Measurements from ENCODE around the gene STK17B.
"Not testable (repeated sequence)": the region's sequence is repeated elsewhere in the genome, so short reads cannot be mapped to it uniquely, and the experiment has no call there.

Gene STK17B

DNA sequence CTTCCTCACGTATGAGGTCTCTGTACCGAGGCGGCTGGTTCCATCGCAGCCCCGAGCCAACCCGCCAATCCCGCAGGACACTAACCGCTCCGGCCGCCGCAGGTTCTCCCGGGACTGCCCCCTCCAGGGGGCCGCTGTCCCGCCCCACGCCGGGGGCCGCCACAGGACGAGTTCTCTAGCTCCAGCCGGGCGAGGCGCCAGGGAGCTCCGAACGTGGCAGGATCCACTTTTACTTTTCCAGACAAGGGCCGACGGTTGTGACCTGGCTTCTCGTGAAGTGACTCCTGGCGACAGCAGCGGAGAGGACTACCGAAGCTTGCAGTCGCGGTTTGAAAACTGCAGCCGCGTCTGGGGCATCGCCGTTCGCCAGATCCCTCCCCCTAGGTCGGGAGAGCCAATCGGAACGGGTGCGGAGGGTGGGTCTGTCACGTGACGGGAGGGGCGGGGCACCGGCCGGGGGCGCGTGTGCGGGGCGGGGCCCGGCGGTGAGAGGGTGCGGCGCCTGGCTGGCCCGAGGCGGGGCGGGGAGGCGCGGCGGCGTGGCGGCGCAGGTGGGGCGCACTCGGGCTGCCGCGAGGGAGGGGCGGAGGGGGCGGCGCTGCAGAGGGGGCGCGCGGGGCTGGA lies at the start of gene STK17B:
Gene STK17B, minus strand, starts transcription at position 331 of the 624 bp plus-strand sequence. CDS start 8,195 bp downstream, outside the sequence.
- DNase-seq (ENCODE audit: low read depth in 2 of 2): peak; percentile 96

DNA sequence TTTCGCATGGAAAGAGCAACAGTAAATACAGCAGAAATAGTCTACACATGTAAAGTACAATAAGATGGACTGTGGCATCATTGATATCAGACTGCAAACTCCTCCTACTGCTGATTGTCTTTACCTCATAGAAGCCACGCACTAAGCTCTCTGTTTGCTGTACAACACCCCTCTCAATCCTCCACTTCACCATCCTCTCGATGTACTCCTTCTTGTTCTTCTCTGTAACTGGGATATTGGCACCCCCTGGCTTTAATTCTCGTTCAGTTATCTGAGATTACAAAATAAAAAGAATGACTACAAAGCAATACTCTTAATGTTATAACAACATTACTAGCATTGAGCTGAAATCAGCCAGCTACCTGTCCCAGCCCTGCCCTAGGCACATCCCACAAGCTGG lies 49.3 kb upstream of the STK17B start:
- no peak for DNase-seq (ENCODE audit: low read depth in 2 of 2)

DNA sequence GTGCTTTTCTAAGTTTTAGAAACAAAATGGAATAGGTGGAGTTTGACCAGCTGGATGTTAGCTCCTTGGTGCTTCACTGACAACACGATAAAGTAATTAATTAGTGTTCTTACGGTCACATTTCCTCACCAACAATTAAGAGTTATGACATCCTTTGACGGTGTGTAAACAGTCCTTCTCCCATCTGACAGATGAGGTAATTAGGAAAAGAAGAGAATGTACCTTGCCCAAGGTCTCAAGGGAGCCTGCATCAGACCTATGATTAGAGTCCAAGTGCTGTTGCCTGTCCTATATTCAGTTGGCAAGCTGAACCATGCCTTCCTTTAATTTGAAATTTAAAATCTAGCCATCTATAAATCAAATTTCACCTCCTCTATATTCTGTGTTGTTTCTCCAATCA lies 48.3 kb upstream of the STK17B start:
- no peak for DNase-seq (ENCODE audit: low read depth in 2 of 2)

DNA sequence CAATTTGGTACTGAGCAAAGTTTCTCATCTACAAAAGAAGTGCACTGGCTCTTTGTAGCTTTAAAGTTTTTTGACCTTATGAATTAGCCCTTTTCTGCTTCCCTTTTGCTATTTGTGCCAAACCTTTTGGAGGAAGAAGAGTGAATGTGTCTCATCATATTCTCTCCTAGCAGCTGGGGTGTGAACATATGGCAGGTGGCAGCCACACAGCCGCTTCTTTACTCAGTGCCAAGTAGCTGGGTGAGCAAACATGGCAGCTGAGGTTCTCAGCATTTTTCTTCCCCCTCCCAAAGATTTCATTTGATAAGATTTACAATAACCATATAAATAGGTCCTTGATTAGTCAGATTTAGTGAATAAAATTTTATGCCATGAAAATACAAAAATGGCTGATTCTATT lies 46.7 kb upstream of the STK17B start:
- no peak for DNase-seq (ENCODE audit: low read depth in 2 of 2)

DNA sequence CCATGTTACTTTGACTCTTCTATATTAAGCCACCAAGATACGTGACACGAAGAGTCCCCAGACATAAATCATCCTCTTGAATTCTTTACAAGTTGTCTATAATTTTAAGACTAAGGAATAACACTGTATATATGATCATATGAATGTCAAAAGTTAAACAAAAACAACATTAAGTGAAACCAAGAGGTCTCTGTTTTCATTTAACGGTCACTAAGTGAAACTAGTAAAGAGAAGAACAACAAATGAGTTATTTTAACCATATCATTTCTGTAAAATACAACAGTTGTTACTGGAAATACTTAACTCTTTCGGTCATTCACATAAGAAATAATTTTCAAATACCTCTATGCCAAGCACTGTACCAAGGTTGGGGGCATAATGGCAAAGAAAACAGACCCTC lies 45.7 kb upstream of the STK17B start:
- no peak for DNase-seq (ENCODE audit: low read depth in 2 of 2)

GRCh38 chr2:196215376-196215775 lies 44.0 kb upstream of the STK17B start:
- DNase-seq (ENCODE audit: low read depth in 2 of 2): no peak

DNA sequence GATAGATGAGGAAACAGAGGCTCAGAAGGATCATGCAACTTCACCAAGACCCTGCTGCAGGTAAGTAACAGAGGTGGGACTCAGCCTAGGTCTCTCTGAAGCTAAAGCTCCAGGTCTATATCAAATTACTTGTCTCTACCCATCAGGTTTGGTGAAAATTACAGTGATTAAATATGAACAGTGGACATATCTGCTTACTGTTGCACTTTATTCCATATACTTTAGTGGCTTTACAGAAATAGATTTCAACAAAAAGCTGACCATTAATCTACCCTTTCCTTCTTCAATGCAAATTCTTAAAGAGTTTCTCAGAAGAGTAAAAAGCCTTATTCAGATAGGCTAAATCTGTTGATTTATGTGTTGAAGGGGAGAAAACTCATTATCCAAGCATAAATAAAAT lies 42.8 kb upstream of the STK17B start:
- no peak for DNase-seq (ENCODE audit: low read depth in 2 of 2)

GRCh38 chr2:196213252-196213980 lies 42.0 kb upstream of the STK17B start:
- DNase-seq (ENCODE audit: low read depth in 2 of 2): no peak

DNA sequence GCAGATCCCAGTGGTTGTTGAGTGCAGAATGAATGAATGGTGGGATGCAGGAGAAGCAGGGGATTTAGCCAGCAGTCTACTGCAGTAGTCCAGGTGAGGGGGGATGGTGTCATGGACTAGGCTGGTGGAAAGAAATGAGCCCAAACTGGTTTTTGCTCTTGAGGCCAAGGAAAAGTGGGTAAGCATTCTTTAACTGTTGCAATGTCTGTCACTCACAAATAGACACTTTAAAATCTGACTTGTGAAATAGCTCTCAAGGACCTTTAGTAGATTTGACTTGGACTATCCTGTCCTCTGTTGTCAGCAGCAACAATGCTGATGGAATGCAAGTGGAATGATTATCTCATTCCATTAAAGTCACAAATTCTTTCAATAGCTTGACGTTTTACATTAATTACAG lies 37.5 kb upstream of the STK17B start:
- no peak for DNase-seq (ENCODE audit: low read depth in 2 of 2)

DNA sequence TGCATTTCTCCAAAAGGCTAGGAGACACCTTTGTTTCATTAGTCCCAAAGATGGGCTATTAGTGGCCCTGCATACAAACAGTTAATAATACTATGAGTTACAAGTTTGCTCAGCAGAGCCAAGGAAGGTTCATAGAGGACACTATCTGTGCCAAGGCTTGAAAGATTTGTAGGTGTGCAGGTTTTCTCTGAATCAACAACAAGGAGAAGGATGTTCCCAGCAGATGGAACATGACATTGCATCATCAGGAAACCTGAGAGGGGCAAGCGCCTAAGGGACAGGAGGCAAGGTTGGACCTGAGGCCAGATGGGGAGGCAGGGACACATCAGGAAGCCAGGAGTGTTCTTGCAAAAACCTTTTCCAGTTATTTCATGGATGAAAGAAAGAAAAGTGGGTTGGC lies 35.4 kb upstream of the STK17B start:
- no peak for DNase-seq (ENCODE audit: low read depth in 2 of 2)

GRCh38 chr2:196205881-196206435 lies 34.6 kb upstream of the STK17B start:
- DNase-seq (ENCODE audit: low read depth in 2 of 2): no peak

GRCh38 chr2:196205011-196205766 lies 33.8 kb upstream of the STK17B start:
- DNase-seq (ENCODE audit: low read depth in 2 of 2): no peak

DNA sequence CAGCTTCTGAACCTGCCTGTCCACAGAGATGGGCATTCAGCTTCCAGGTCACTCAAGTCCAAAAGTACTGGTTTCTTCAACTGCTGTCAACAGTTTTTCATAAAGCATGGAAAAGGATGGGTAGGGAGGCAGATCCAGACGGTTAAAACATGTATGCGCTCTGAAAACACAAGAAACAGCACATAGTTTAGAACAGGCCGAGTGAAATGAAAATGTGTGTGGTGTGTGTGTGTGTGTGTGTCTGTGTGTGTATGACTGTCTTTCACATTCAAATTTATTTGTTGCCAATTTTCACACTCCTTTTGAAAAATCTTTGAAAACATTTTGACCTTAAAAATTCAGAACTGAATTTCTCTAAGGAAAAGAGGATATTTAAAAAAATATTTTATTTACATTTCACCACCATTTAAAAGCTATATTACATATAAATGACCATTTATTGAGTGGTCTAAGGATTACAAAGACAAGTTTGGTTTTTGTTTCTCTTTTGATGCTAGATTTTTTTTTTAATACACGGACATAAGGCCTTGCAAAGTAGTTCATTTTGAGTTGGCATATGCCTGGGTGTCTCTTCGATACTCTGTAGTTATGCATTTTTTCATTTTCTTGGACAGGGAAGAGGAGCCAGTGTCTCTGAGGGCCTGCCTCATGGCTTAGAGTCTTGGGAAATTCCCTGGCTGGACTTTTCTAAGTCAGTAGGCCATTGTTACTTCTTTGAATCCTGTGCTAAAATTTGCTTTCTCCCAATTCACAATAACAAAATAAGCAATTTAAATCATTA lies 30.0 kb upstream of the STK17B start:
- DNase-seq (ENCODE audit: low read depth in 2 of 2): no peak

DNA sequence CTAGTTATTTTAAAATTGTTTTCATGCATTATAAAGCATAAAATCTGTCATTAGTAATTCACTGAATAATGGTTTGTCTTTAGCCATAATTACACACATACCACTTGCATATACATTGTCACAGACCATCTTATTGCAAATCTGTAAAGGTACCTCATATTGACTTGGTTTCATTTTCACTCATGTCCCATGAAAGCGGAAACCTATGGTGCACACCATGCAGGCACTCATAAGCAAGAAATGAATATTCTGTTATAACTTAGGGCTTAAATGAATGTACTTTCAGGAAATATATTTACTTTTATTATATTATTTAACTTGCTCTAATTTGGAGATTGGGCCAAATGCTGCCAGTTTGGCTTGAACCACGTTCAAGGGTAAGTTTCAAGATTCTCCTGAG lies 29.2 kb upstream of the STK17B start:
- DNase-seq (ENCODE audit: low read depth in 2 of 2): no peak

DNA sequence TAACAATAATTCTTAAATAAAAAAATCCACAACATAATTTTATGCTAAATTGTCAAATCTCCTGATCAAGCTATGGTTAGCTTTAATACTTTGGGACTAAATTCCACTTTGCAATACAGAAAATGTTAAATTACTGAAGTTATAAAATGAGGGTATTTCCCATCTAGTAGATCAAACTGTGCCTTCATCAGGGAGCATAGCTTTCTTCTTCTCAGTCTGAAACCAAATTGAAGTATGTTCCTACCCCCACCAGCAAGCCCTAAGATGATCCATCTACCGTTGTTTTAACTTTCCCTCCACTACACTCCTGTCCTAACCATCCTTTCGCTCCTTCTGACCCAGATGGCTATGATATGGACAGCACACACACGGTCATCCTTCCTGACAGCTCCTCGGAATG lies 24.4 kb upstream of the STK17B start:
- no peak for DNase-seq (ENCODE audit: low read depth in 2 of 2)

DNA sequence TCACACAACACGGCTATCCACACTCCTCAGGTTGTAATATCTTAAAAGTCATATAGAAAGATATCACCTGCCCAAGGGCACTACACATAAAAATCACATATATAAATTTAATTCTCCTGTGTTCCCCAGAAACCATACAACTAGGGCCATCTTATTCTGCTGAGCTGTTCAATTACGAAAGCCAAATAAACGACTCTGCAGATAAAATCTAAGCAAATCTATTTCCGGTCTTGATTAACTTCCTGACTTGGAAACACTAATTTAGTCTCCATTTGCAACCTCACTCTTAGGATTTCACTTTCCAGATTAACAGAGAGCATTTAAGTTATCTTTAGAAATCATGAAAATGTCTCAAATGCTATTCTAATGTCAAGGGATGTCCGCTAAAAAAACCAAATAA lies 23.9 kb upstream of the STK17B start:
- DNase-seq (ENCODE audit: low read depth in 2 of 2): no peak

DNA sequence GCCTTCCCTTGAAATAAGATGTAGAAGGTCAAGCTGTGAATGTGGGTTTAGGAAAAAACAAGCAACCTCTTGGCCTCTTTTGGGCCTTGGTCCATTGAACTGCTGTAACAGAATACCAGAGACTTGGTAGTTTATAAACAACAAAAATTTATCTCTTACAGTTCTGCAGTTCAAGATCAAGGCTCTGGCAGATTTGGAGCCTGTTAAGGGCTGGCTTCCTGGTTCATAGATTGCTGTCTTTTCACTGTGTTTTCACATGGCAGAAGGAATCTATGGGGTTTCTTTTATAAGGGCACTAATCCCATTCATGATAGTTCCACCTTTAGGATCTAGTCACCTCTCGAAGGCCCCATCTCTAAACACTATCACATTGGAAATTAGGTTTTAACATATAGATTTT lies 20.2 kb upstream of the STK17B start:
- DNase-seq (ENCODE audit: low read depth in 2 of 2): no peak

GRCh38 chr2:196187898-196188458 lies 16.6 kb upstream of the STK17B start:
- no peak for DNase-seq (ENCODE audit: low read depth in 2 of 2)

DNA sequence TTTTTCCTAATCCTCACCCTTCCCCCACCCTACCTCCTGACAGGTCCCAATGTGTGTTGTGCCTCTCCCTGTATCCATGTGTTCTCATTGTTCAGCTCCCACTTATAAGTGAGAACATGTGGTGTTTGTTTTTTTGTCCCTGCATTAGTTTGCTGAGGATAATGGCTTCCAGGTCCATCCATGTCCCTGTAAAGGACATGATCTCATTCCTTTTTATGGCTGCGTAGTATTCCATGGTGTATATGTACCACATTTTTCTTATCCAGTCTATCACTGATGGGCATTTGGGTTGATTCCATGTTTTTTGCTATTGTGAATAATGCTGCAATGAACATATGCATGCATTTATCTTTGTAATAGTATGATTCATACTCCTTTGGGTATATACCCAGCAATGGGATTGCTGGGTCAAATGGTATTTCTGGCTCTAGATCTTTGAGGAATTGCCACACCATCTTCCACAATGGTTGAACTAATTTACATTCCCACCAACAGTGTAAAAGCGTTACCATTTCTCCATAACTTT lies 15.9 kb upstream of the STK17B start:
- not testable (repeated sequence) for DNase-seq (ENCODE audit: low read depth in 2 of 2)

- no peak for DNase-seq (ENCODE audit: low read depth in 2 of 2)
Measured at GRCh38 chr2:196186266-196186980, 15.0 kb upstream of the STK17B start.

DNA sequence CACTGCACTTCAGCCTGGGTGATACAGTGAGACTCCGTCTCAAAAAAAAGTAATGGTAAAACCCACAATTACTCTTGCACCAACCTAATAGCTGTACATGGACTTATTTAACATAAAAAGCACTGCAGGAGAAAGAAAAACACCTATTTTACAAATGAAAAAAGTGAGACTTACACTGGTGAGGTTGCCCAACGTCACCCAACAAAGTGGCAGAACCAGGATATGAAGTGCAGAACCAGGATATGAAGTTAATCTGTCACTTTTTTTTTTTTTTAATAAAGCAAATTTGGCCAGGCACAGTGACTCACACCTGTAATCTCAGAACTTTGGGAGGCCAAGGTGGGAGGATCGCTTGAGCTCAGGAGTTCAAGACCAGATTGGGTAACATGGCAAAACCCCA lies 13.5 kb upstream of the STK17B start:
- no peak for DNase-seq (ENCODE audit: low read depth in 2 of 2)

All from stimulated activated CD4-positive, alpha-beta T cell treated with anti-CD3 and anti-CD28 coated beads, Interleukin-15, amount 100 ng/mL, for 48 hours (primary cell).